Peyer's patch (tissue), 4 donors: ENCODE data around the gene LTO1. TPM values are rescaled to one million over a fixed set of nuclear protein-coding genes. Genes with fewer than 3 reads are reported as not detected.
"Not testable (repeated sequence)": the region's sequence is repeated elsewhere in the genome, so short reads cannot be mapped to it uniquely, and the experiment has no call there.

Source experiments
- DNase-seq, 3 donors: peaks; one replicate each; pipeline ENCODE4 v3.0.0-alpha.2; 2017 to 2019
- H3K27ac ChIP-seq, 4 donors: fragments of 200-600 bp; sonication (generic); one replicate each; pipeline ENCODE4 v1.5.1; 2016 to 2019
- H3K27me3 ChIP-seq, 2 donors: fragments of 200-600 bp; sonication (generic); one replicate each; pipeline ENCODE4 v1.5.1; 2019
- H3K36me3 ChIP-seq, 3 donors: fragments of 200-600 bp; sonication (generic); one replicate each; pipeline ENCODE4 v1.5.1; 2016 to 2019
- H3K4me1 ChIP-seq, 4 donors: fragments of 200-600 bp; sonication (generic); one replicate each; pipeline ENCODE4 v1.5.1; 2016 to 2019
- H3K4me3 ChIP-seq, 4 donors: fragments of 200-600 bp; sonication (generic); 1 replicate in 3 of 4; 2 replicates in 1 of 4; pipeline ENCODE4 v1.5.1; 2016 to 2019; ENCODE audit warnings: mild to moderate bottlenecking in 1 of 4
- H3K9me3 ChIP-seq, 4 donors: fragments of 200-600 bp; sonication (generic); one replicate each; pipeline ENCODE4 v1.5.1; 2016 to 2019; ENCODE audit warnings: mild to moderate bottlenecking in 1 of 4
- CTCF ChIP-seq, 6 experiments: fragments of 450-650 bp in 4 of 6; fragments of 200-600 bp in 2 of 6; sonication (generic) in 1 of 6; IDR thresholded peaks; one replicate each; pipeline ENCODE4 v1.5.1; 2017 to 2019; ENCODE audit warnings: antibody characterized with exemption in 6 of 6, mild to moderate bottlenecking in 3 of 6, moderate library complexity in 1 of 6
- POLR2A ChIP-seq, 2 donors: fragments of 450-650 bp; IDR thresholded peaks; one replicate each; pipeline ENCODE4 v1.5.1; 2017; ENCODE audit warnings: antibody characterized with exemption in 2 of 2, mild to moderate bottlenecking in 2 of 2, moderate library complexity in 2 of 2
- total RNA-seq, 4 donors: library from RNA; depleted of rRNA; stranded (reverse); fragments of >200 nt; gene quantifications; one replicate each; pipeline ENCODE4 v1.1.0, GENCODE V29; 2016

LTO1 gene
- total RNA-seq, 4 donors from 2014 or later = 22.1 to 50.3 (median 36.6) TPM

- no peaks in the 10 kb centered on the region for H3K36me3 ChIP-seq
- DNase-seq = no peak
- H3K4me3 ChIP-seq = no peak overlapping the region
- H3K9me3 ChIP-seq = no peaks in the 10 kb centered on the region
- H3K27me3 ChIP-seq = peaks cover 0 to 13% of the 10 kb centered on the region in 2 donors
- no peak for TF ChIP-seq CTCF (IDR thresholded peaks at IDR 0.05)
- TF ChIP-seq POLR2A (IDR thresholded peaks at IDR 0.05) = no peak
- peaks cover 0 to 28% (median 0%) of the 10 kb centered on the region in 4 donors for H3K4me1 ChIP-seq
- no peak overlapping the region for H3K27ac ChIP-seq
These were observed 23.2 kb upstream of the LTO1 start for GRCh38 chr11:69698362-69698761.

- Histone ChIP-seq H3K27ac (no peak overlapping the region), H3K27me3 (peaks cover 0 to 8% of the 10 kb centered on the region in 2 donors), H3K4me1 (peaks cover 0 to 23% (median 0%) of the 10 kb centered on the region in 4 donors), H3K4me3 (no peak overlapping the region), H3K36me3 (no peaks in the 10 kb centered on the region), H3K9me3 (no peaks in the 10 kb centered on the region)
- TF ChIP-seq POLR2A (IDR thresholded peaks at IDR 0.05) = no peak
- TF ChIP-seq CTCF (IDR thresholded peaks at IDR 0.05) = no peak
- no peak for DNase-seq
These were observed 22.7 kb upstream of the LTO1 start for GRCh38 chr11:69697861-69698260.

GRCh38 chr11:69697469-69697843 is 22.3 kb upstream of the LTO1 start:
- H3K27ac ChIP-seq = no peak overlapping the region
- DNase-seq = no peak
- H3K4me1 ChIP-seq = peaks cover 0 to 20% (median 0%) of the 10 kb centered on the region in 4 donors
- H3K4me3 ChIP-seq = no peak overlapping the region
- H3K36me3 ChIP-seq = no peaks in the 10 kb centered on the region
- H3K27me3 ChIP-seq = peaks cover 0 to 4% of the 10 kb centered on the region in 2 donors
- no peaks in the 10 kb centered on the region for H3K9me3 ChIP-seq
- no peak for TF ChIP-seq POLR2A (IDR thresholded peaks at IDR 0.05)
- no peak for TF ChIP-seq CTCF (IDR thresholded peaks at IDR 0.05)

GRCh38 chr11:69696749-69697468 is 21.8 kb upstream of the LTO1 start:
- H3K9me3 ChIP-seq = no peaks in the 10 kb centered on the region
- H3K4me1 ChIP-seq = peaks cover 0 to 14% (median 0%) of the 10 kb centered on the region in 4 donors
- no peaks in the 10 kb centered on the region for H3K36me3 ChIP-seq
- TF ChIP-seq POLR2A (IDR thresholded peaks at IDR 0.05) (no peak), CTCF (IDR thresholded peaks at IDR 0.05) (no peak)
- H3K4me3 ChIP-seq = no peak overlapping the region
- H3K27me3 ChIP-seq = no peaks in the 10 kb centered on the region
- DNase-seq = no peak
- no peak overlapping the region for H3K27ac ChIP-seq

GRCh38 chr11:69695995-69696394 is 20.8 kb upstream of the LTO1 start:
- not testable (repeated sequence) for DNase-seq, H3K36me3 ChIP-seq, H3K9me3 ChIP-seq, H3K27me3 ChIP-seq, H3K4me1 ChIP-seq, H3K4me3 ChIP-seq, H3K27ac ChIP-seq

- no peaks in the 10 kb centered on the region for H3K27me3 ChIP-seq
- H3K27ac ChIP-seq = no peak overlapping the region
- TF ChIP-seq CTCF (IDR thresholded peaks at IDR 0.05) (no peak), POLR2A (IDR thresholded peaks at IDR 0.05) (no peak)
- H3K4me3 ChIP-seq = no peak overlapping the region
- H3K36me3 ChIP-seq = no peaks in the 10 kb centered on the region
- H3K4me1 ChIP-seq = peaks cover 0 to 3% (median 0%) of the 10 kb centered on the region in 4 donors
- DNase-seq = no peak
- peaks cover 0 to 5% (median 0%) of the 10 kb centered on the region in 4 donors for H3K9me3 ChIP-seq
These were observed 20.4 kb upstream of the LTO1 start for GRCh38 chr11:69695581-69695980.
